ENCODE results near the gene MTAP.

DNA sequence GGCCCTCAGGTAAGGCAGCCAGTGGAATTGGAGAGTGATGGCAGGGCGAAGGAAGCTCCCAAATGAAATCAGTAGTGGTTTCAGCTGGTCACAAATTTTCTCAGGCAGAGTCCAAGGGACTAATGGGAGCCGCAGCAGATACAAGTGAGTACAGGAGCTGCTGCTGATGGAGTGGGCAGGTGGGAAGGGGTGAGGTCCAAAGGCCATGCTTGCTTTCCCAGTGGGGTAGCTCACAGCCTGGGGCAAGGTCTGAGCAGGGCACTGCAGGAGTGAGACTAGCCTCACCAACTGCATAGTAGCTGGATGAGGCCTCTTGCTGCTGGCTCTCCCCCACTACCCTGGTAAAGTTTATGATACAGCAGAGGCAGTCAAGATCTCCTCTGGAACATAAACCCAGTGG is 38.2 kb downstream of the MTAP start:
- TF ChIP-seq, protein P1, sequence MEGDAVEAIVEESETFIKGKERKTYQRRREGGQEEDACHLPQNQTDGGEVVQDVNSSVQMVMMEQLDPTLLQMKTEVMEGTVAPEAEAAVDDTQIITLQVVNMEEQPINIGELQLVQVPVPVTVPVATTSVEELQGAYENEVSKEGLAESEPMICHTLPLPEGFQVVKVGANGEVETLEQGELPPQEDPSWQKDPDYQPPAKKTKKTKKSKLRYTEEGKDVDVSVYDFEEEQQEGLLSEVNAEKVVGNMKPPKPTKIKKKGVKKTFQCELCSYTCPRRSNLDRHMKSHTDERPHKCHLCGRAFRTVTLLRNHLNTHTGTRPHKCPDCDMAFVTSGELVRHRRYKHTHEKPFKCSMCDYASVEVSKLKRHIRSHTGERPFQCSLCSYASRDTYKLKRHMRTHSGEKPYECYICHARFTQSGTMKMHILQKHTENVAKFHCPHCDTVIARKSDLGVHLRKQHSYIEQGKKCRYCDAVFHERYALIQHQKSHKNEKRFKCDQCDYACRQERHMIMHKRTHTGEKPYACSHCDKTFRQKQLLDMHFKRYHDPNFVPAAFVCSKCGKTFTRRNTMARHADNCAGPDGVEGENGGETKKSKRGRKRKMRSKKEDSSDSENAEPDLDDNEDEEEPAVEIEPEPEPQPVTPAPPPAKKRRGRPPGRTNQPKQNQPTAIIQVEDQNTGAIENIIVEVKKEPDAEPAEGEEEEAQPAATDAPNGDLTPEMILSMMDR (conservative IDR thresholded peaks at IDR 0.05): no peak
- TF ChIP-seq EZH2 (IDR thresholded peaks at IDR 0.05; ENCODE audit: low read depth): no peak
